Measurements from ENCODE around the gene PEX3. TPM values are rescaled to one million over a fixed set of nuclear protein-coding genes. Genes with fewer than 3 reads are reported as not detected.

PEX3 gene
- total and polyA plus RNA-seq, 10 of the 15 experiments (the other 5 are each of a cell fraction or from before 2014, with no cell fraction given) = 18.6 to 70.7 (median 38.6) TPM

DNA sequence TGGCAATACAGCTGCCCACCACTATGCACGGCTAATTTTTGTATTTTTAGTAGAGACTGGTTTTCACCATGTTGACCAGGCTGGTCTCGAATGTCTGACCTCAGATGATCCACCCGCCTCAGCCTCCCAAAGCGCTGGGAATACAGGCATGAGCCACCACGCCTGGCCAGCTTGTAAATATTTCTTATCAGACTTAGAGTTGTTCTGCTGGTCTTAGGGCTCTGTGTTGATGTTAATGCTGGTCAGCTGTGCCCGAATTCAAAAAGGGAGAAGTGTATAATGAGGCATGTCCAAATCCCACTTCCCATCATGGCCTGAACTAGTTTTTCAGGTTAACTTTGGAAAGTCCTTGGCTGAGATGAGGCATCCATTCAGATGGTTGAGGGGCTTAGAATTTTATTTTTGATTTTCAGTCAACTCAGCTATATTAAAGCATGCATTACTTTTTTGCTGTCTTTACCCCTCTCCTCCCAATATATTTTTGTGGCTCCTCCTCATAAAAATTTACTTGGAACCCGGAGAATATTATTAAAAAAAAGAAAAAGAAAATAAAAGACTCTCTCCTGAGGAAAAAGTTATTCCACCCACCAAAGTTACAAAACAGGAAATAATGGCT is 47.8 kb upstream of the PEX3 start:
- Histone ChIP-seq H4K20me1 (ENCODE audit: control insufficient read depth, insufficient read depth) (no peaks in the 10 kb centered on the region), H3K36me3 (ENCODE audit: control insufficient read depth in 2 of 2, insufficient read depth in 2 of 2, low read length in 1 of 2) (no peaks in the 10 kb centered on the region), H3K27me3 (replicated peaks in 1 of 2; ENCODE audit: control insufficient read depth in 2 of 2, insufficient read depth in 2 of 2, low read length in 1 of 2) (no peaks in the 10 kb centered on the region), H3K9ac (ENCODE audit: control insufficient read depth, insufficient read depth, low read length) (no peak overlapping the region), H3K4me3 (no peak overlapping the region), H3K79me2 (ENCODE audit: control insufficient read depth, insufficient read depth, low read length) (no peaks in the 10 kb centered on the region), H2AFZ (ENCODE audit: control insufficient read depth, low read depth, low read length) (no peak overlapping the region), H3K9me3 (replicated peaks; ENCODE audit: control insufficient read depth, insufficient read depth, low read length) (no peaks in the 10 kb centered on the region), H3K4me1 (ENCODE audit: control insufficient read depth, insufficient read depth, low read length) (peaks cover 15% of the 10 kb centered on the region), H3K27ac (ENCODE audit: control insufficient read depth, insufficient read depth) (no peak overlapping the region), H3K4me2 (ENCODE audit: control insufficient read depth, insufficient read depth) (no peak overlapping the region)
- FAIRE-seq (no peak), ATAC-seq (no peak), DNase-seq (ENCODE audit: low read depth, low spot score) (no peak)
- CTCF ChIA-PET = interaction anchor here (1.9 kb wide), 1 partner anchor 25 kb away, joined by 7 read pairs; no protein-coding TSS in a partner anchor
- intact Hi-C loops (cut with micrococcal nuclease; ENCODE audit: unreplicated experiment) = no loop called here
- no TSS peak for BruUV-seq (replicated peaks)
- in situ Hi-C loops (cut with MboI) = loop anchor here (25.0 kb wide), 1 partner anchor 716 kb away; no protein-coding TSS in a partner anchor
- 69% methylated on average over 7 of the region's 7 CpGs for WGBS (ENCODE audit: insufficient coverage, insufficient replicate concordance, low lambda C conversion rate, missing lambda C conversion rate)
- SMC1A ChIA-PET (ENCODE audit: uncharacterized antibody, unreplicated experiment) = interaction anchor here (1.4 to 2.1 kb wide), 2 partner anchors 12 to 17 kb away, joined by 5 to 8 read pairs; no protein-coding TSS in a partner anchor
- POLR2A ChIA-PET = interaction anchor here (0.7 to 1.2 kb wide), 2 partner anchors 12 to 366 kb away, joined by 3 read pairs; no protein-coding TSS in a partner anchor
- RAD21 ChIA-PET (ENCODE audit: unreplicated experiment) = no interaction called here
- TF ChIP-seq EZH2 (IDR thresholded peaks at IDR 0.05; ENCODE audit: borderline replicate concordance, control insufficient read depth, low read depth, low read length) (no peak), IRF5 (IDR thresholded peaks at IDR 0.05; ENCODE audit: borderline replicate concordance) (no peak), HDGF (IDR thresholded peaks at IDR 0.05) (no peak), ZZZ3 (IDR thresholded peaks at IDR 0.05; ENCODE audit: control insufficient read depth, insufficient read length, low read depth) (no peak), CBX3 (IDR thresholded peaks at IDR 0.05; ENCODE audit: borderline replicate concordance, low read depth) (no peak), MAX (IDR thresholded peaks at IDR 0.05; ENCODE audit: low read depth, low read length) (no peak), CBFB (IDR thresholded peaks at IDR 0.05; ENCODE audit: low read depth) (no peak), RBBP5 (conservative IDR thresholded peaks at IDR 0.05) (no peak), SMC3 (IDR thresholded peaks at IDR 0.05; ENCODE audit: borderline replicate concordance, low read length) (no peak), CTCF (IDR thresholded peaks at IDR 0.05 in 2 of 3, conservative IDR thresholded peaks at IDR 0.05 in 1 of 3; ENCODE audit: control insufficient read depth in 2 of 3, extremely low read depth in 1 of 3, insufficient read depth in 1 of 3, low read depth in 3 of 3, low read length in 3 of 3) (no peak), BACH1 (IDR thresholded peaks at IDR 0.05; ENCODE audit: borderline replicate concordance) (no peak), MLLT1 (IDR thresholded peaks at IDR 0.05) (no peak), USF2 (IDR thresholded peaks at IDR 0.05; ENCODE audit: borderline replicate concordance, low read depth, low read length) (no peak), ZNF217 (IDR thresholded peaks at IDR 0.05) (no peak)
- TF ChIP-seq, protein P1, sequence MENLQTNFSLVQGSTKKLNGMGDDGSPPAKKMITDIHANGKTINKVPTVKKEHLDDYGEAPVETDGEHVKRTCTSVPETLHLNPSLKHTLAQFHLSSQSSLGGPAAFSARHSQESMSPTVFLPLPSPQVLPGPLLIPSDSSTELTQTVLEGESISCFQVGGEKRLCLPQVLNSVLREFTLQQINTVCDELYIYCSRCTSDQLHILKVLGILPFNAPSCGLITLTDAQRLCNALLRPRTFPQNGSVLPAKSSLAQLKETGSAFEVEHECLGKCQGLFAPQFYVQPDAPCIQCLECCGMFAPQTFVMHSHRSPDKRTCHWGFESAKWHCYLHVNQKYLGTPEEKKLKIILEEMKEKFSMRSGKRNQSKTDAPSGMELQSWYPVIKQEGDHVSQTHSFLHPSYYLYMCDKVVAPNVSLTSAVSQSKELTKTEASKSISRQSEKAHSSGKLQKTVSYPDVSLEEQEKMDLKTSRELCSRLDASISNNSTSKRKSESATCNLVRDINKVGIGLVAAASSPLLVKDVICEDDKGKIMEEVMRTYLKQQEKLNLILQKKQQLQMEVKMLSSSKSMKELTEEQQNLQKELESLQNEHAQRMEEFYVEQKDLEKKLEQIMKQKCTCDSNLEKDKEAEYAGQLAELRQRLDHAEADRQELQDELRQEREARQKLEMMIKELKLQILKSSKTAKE (IDR thresholded peaks at IDR 0.05; ENCODE audit: low read depth, poor library complexity, severe bottlenecking) = no peak
